Suprapubic skin (tissue), 4 donors: ENCODE results near the gene FAM237A. TPM values are rescaled to one million over a fixed set of nuclear protein-coding genes. Genes with fewer than 3 reads are reported as not detected.

ENCODE experiments used
- DNase-seq, 2 donors: peaks; one replicate each; pipeline ENCODE4 v3.0.0-alpha.2; 2019; ENCODE audit warnings: low spot score in 2 of 2
- H3K27ac ChIP-seq: fragments of 200-600 bp; sonication (generic); one replicate; pipeline ENCODE4 v1.5.1; 2019
- H3K27me3 ChIP-seq: fragments of 200-600 bp; sonication (generic); one replicate; pipeline ENCODE4 v1.5.1; 2019
- H3K36me3 ChIP-seq: fragments of 200-600 bp; sonication (generic); one replicate; pipeline ENCODE4 v1.5.1; 2019
- H3K4me1 ChIP-seq: fragments of 200-600 bp; sonication (generic); one replicate; pipeline ENCODE4 v1.5.1; 2019
- H3K4me3 ChIP-seq: fragments of 200-600 bp; sonication (generic); one replicate; pipeline ENCODE4 v1.5.1; 2019; ENCODE audit warnings: mild to moderate bottlenecking
- H3K9me3 ChIP-seq: fragments of 200-600 bp; sonication (generic); one replicate; pipeline ENCODE4 v1.5.1; 2019
- EP300 ChIP-seq: sonication (generic); formaldehyde crosslinking; IDR thresholded peaks from one replicate; pipeline ENCODE4 v1.6.1; 2017; ENCODE audit warnings: antibody characterized with exemption
- POLR2A ChIP-seq, 2 donors: fragments of 450-650 bp; IDR thresholded peaks; one replicate each; pipeline ENCODE4 v1.6.1; 2017; ENCODE audit warnings: antibody characterized with exemption in 2 of 2, mild to moderate bottlenecking in 2 of 2, moderate library complexity in 2 of 2
- POLR2AphosphoS5 ChIP-seq, 3 donors: sonication (generic); formaldehyde crosslinking; IDR thresholded peaks; one replicate each; pipeline ENCODE4 v1.6.1; 2017; ENCODE audit warnings: antibody characterized with exemption in 3 of 3
- WGBS: methylation state at CpG from one replicate; pipeline ENCODE4 v1.1.5; 2018; 5-methylcytosine and 5-hydroxymethylcytosine counted together
- total RNA-seq, 4 donors: library from RNA; depleted of rRNA; stranded (reverse); fragments of >200 nt; gene quantifications; one replicate each; pipeline ENCODE4 v1.1.0, GENCODE V29; 2016
- TF ChIP-seq, protein P1 (sequence below), 2 donors: fragments of 200-600 bp in 1 of 2; fragments of 450-650 bp in 1 of 2; sonication (generic) in 1 of 2; IDR thresholded peaks; one replicate each; pipeline ENCODE4 v1.5.1; 2016 to 2019; ENCODE audit warnings: antibody characterized with exemption in 2 of 2, mild to moderate bottlenecking in 1 of 2, moderate library complexity in 1 of 2

Gene FAM237A
- not detected for total RNA-seq

DNA sequence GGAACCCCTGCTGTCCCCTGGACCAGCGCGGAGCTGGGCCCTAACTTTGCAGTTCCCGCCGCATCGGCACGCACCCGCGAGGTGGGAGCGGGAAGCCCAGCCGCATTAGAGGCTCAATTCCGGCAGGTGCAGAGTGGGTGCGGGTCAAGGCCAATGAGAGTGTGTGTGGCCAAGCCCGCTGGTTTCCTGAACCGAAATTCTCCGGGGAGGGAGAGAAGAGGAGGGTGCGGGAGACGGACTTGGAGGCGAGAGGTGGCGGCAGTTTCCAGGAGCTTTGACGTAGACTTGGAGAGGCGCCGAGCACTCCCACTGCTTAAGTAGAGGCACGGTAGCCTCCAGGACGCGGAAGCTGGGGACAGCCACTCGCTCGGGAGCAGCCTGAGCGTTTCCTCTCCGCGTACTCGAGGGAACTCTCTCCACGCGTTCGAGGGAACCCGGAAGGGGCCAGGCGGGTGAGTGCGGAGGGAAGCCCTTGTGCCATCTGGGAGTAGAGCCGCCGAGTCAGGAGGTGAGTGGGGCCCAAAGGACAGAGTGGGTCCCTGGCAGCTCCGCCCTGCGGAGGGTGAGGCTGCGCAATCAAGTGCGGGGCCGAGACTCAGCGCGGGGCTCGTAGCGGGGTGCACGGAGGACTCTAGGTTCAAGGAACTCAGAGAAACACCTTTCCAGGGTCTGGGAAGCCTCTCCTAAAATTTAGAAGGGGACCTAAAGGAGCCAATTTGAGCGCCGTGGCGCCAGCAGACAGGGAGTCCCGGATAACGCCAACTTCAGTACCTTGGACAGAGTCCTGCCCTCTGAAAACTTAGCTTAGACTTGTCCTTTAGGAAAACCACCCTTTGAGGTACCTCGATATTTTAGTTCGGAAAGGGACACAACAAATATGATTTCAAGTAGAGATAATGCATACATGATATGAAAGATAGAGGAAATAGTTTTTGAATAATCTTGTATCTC is at the start of gene FAM237A:
Gene FAM237A, plus strand, starts transcription at position 413 of the 951 bp plus-strand sequence. CDS start 1,750 bp downstream, outside the sequence.
- Histone ChIP-seq H3K36me3 (no peaks in the 10 kb centered on the region), H3K27ac (no peak within 1 kb of the TSS), H3K9me3 (no peaks in the 10 kb centered on the region), H3K27me3 (peaks cover 24% of the 10 kb centered on the region), H3K4me3 (no peak within 1 kb of the TSS), H3K4me1 (peaks cover 5% of the 10 kb centered on the region)
- DNase-seq: no peak
- TF ChIP-seq POLR2A (IDR thresholded peaks at IDR 0.05) (no peak), POLR2AphosphoS5 (IDR thresholded peaks at IDR 0.05) (no peak), EP300 (no peak)
- TF ChIP-seq, protein P1, sequence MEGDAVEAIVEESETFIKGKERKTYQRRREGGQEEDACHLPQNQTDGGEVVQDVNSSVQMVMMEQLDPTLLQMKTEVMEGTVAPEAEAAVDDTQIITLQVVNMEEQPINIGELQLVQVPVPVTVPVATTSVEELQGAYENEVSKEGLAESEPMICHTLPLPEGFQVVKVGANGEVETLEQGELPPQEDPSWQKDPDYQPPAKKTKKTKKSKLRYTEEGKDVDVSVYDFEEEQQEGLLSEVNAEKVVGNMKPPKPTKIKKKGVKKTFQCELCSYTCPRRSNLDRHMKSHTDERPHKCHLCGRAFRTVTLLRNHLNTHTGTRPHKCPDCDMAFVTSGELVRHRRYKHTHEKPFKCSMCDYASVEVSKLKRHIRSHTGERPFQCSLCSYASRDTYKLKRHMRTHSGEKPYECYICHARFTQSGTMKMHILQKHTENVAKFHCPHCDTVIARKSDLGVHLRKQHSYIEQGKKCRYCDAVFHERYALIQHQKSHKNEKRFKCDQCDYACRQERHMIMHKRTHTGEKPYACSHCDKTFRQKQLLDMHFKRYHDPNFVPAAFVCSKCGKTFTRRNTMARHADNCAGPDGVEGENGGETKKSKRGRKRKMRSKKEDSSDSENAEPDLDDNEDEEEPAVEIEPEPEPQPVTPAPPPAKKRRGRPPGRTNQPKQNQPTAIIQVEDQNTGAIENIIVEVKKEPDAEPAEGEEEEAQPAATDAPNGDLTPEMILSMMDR (IDR thresholded peaks at IDR 0.05): no peak
- WGBS: 5% methylated on average over 24 of the region's 56 CpGs

DNA sequence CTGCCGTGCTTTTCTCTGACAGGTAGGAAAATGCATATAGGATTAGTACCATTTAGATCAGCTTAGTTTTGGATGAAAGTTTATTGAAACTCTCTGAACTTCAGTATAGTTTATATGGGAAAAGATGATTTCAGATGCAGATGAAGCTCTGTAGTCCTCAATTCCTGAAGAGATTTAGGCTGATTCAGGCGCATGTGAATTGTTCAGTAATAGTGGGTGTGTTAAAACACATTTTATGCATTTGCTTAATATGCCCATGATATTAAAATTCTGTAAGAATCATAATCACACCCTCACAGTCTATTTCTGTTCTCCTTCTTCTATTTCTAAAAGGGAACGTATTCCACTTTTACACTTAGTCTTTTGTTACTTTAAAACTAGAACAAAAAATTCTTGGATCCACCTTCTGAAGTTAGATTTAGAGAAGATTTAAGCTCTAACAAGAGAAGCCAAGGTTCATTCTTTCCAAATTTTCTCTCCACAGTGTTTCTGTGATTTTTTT is 44.5 kb upstream of the FAM237A start:
- no peak for DNase-seq
- Histone ChIP-seq H3K27ac (no peak overlapping the region), H3K9me3 (no peaks in the 10 kb centered on the region), H3K4me3 (no peak overlapping the region), H3K36me3 (no peaks in the 10 kb centered on the region), H3K27me3 (no peaks in the 10 kb centered on the region), H3K4me1 (no peaks in the 10 kb centered on the region)
- TF ChIP-seq POLR2AphosphoS5 (IDR thresholded peaks at IDR 0.05) (no peak), POLR2A (IDR thresholded peaks at IDR 0.05) (no peak), EP300 (no peak)
- TF ChIP-seq, protein P1 (IDR thresholded peaks at IDR 0.05): no peak
- WGBS: 93% methylated on average over 3 of the region's 3 CpGs

DNA sequence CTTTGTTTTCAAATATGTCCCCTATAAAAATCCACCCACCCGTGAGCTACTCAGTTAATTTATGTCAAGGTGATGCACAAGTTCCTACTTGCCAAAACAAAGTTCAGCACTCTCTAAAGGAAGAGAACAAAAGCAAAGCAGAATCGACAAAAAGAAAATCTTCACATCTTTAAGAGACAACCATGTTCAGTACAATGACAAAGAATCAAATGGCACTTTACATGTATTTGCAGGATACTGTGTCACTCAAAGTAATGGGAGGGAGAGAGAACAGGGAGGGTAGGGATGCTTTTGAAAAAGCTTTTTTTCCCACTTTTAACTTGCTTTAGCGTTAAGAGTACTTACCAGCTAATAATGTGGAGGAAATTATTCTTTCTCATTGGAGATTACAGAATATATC is 39.0 kb upstream of the FAM237A start:
- Histone ChIP-seq H3K27ac (no peak overlapping the region), H3K27me3 (no peaks in the 10 kb centered on the region), H3K36me3 (no peaks in the 10 kb centered on the region), H3K4me3 (no peak overlapping the region), H3K4me1 (no peaks in the 10 kb centered on the region), H3K9me3 (no peaks in the 10 kb centered on the region)
- DNase-seq: no peak
- no peak for TF ChIP-seq EP300
- TF ChIP-seq, protein P1 (IDR thresholded peaks at IDR 0.05): no peak
- TF ChIP-seq POLR2A (IDR thresholded peaks at IDR 0.05): no peak
- no peak for TF ChIP-seq POLR2AphosphoS5 (IDR thresholded peaks at IDR 0.05)
- 65% methylated on average over 3 of the region's 3 CpGs for WGBS

DNA sequence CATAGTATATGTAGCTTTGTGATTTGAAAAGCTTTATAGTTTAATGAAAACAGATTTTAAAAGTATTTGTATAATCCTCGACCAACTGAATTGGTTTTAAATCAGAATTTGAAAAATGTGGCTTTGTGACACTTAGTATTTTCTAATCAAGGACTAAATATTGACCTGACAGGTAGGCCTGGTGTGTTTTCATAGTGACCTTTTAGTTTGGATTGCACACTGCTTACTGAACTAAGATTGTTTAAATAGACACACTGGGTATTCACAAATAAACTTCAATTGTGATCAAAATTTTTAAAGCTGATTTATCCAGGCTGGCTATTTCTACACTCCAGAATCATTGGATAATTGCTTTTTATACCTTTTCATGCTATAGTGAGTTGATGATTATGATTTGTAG is 31.8 kb upstream of the FAM237A start:
- TF ChIP-seq, protein P1 (IDR thresholded peaks at IDR 0.05): no peak
- TF ChIP-seq POLR2A (IDR thresholded peaks at IDR 0.05): no peak
- no peaks in the 10 kb centered on the region for H3K36me3 ChIP-seq
- peaks cover 2% of the 10 kb centered on the region for H3K4me1 ChIP-seq
- H3K4me3 ChIP-seq: no peak overlapping the region
- H3K27ac ChIP-seq: no peak overlapping the region
- DNase-seq: no peak
- 75% methylated on average over 1 of the region's 1 CpG for WGBS
- no peaks in the 10 kb centered on the region for H3K27me3 ChIP-seq
- H3K9me3 ChIP-seq: no peaks in the 10 kb centered on the region

DNA sequence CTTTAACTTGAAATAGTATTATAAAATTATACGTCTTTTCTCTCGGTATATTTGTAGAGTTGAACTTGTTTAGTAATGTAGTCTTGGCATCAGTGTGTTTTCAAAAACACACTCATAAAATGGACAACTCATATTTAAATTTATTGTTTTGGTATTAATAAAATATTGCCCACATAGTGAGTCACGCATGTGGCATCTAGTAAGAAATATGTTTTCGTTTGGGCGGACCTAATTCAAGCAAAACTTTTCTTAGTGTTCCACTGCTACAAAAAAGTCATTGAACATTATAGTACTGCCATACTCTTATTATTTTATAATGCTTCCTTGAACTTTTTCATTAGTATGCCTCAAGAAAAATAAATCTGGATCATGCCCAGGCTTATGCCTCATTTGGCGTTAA is 31.1 kb upstream of the FAM237A start:
- no peaks in the 10 kb centered on the region for H3K27me3 ChIP-seq
- TF ChIP-seq POLR2A (IDR thresholded peaks at IDR 0.05): no peak
- TF ChIP-seq EP300: no peak
- no peak for TF ChIP-seq POLR2AphosphoS5 (IDR thresholded peaks at IDR 0.05)
- TF ChIP-seq, protein P1 (IDR thresholded peaks at IDR 0.05): no peak

More for the DNA sequence above, 31.1 kb upstream of the FAM237A start:
- no peaks in the 10 kb centered on the region for H3K9me3 ChIP-seq
- no peak for DNase-seq
- H3K4me1 ChIP-seq: peaks cover 2% of the 10 kb centered on the region
- H3K27ac ChIP-seq: peak overlapping the region; percentile 27
- no peaks in the 10 kb centered on the region for H3K36me3 ChIP-seq
- WGBS: 47% methylated on average over 6 of the region's 6 CpGs
- H3K4me3 ChIP-seq: no peak overlapping the region
